ENCODE results near the gene KLHL29. TPM values are rescaled to one million over a fixed set of nuclear protein-coding genes. Genes with fewer than 3 reads are reported as not detected.

The KLHL29 gene
- total and polyA plus RNA-seq, 9 donors = 3.0 to 6.6 (median 3.9) TPM

GRCh38 chr2:23666241-23666979 is 281.4 kb downstream of the KLHL29 start:
- no peak overlapping the region for H3K4me3 ChIP-seq
- no peak for DNase-seq
- intact Hi-C loops (cut with DNase I) = no loop called here
- peaks cover 13% of the 10 kb centered on the region for H3K4me1 ChIP-seq (ENCODE audit: insufficient read depth)
- TF ChIP-seq POLR2A (IDR thresholded peaks at IDR 0.05) (no peak), EP300 (IDR thresholded peaks at IDR 0.05) (no peak)
- TF ChIP-seq, protein P1, sequence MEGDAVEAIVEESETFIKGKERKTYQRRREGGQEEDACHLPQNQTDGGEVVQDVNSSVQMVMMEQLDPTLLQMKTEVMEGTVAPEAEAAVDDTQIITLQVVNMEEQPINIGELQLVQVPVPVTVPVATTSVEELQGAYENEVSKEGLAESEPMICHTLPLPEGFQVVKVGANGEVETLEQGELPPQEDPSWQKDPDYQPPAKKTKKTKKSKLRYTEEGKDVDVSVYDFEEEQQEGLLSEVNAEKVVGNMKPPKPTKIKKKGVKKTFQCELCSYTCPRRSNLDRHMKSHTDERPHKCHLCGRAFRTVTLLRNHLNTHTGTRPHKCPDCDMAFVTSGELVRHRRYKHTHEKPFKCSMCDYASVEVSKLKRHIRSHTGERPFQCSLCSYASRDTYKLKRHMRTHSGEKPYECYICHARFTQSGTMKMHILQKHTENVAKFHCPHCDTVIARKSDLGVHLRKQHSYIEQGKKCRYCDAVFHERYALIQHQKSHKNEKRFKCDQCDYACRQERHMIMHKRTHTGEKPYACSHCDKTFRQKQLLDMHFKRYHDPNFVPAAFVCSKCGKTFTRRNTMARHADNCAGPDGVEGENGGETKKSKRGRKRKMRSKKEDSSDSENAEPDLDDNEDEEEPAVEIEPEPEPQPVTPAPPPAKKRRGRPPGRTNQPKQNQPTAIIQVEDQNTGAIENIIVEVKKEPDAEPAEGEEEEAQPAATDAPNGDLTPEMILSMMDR (IDR thresholded peaks at IDR 0.05) = no peak
- H3K9me3 ChIP-seq = no peaks in the 10 kb centered on the region
- H3K27ac ChIP-seq = no peak overlapping the region
- no peaks in the 10 kb centered on the region for H3K27me3 ChIP-seq
- WGBS, 3 donors = 90 to 94% (median 94%) methylated on average over 5 to 12 of the region's 12 CpGs
- H3K36me3 ChIP-seq = no peaks in the 10 kb centered on the region

DNA sequence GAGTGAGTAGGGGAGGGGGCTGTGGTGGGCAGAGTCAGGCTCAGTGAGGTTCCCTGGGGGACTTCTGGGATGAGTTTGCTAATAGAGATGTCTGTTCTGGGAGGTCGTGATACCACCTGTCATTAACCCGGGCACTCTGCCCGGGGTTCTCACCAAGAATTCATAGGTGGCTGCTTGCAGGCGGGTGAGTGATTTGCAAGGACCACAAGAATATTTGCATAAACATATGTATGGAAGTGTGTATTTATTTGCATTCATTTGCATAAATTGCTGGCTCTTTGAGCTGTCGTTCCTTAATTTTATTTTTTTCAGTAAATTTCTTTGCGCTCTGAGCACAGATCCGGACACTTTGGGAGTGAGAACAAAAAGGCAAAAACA is 282.0 kb downstream of the KLHL29 start:
- WGBS, 3 donors = 92 to 96% (median 94%) methylated on average over 7 of the region's 7 CpGs
- no peaks in the 10 kb centered on the region for H3K27me3 ChIP-seq

GRCh38 chr2:23668756-23669304 is 283.9 kb downstream of the KLHL29 start:
- peak overlapping the region in 1 of 2 donors; percentile 45 for H3K27ac ChIP-seq
- H3K36me3 ChIP-seq = no peaks in the 10 kb centered on the region
- 90 to 93% (median 92%) methylated on average over 11 to 12 of the region's 12 CpGs for WGBS, 3 donors
- peaks cover 13% of the 10 kb centered on the region for H3K4me1 ChIP-seq (ENCODE audit: insufficient read depth)
- H3K9me3 ChIP-seq = no peaks in the 10 kb centered on the region
- H3K4me3 ChIP-seq = no peak overlapping the region
- no peaks in the 10 kb centered on the region for H3K27me3 ChIP-seq
- TF ChIP-seq POLR2A (IDR thresholded peaks at IDR 0.05) (no peak), EP300 (IDR thresholded peaks at IDR 0.05) (no peak)
- TF ChIP-seq, protein P1 (IDR thresholded peaks at IDR 0.05) = no peak
- intact Hi-C loops (cut with DNase I) = no loop called here
- no peak for DNase-seq

More for the DNA sequence above, 282.0 kb downstream of the KLHL29 start:
- H3K27ac ChIP-seq = no peak overlapping the region
- no peaks in the 10 kb centered on the region for H3K36me3 ChIP-seq
- intact Hi-C loops (cut with DNase I) = no loop called here
- no peak overlapping the region for H3K4me3 ChIP-seq
- no peak for DNase-seq
- H3K9me3 ChIP-seq = no peaks in the 10 kb centered on the region
- no peak for TF ChIP-seq POLR2A (IDR thresholded peaks at IDR 0.05)
- TF ChIP-seq EP300 (IDR thresholded peaks at IDR 0.05) = no peak
- TF ChIP-seq, protein P1 (IDR thresholded peaks at IDR 0.05) = no peak
- peaks cover 13% of the 10 kb centered on the region for H3K4me1 ChIP-seq (ENCODE audit: insufficient read depth)

DNA sequence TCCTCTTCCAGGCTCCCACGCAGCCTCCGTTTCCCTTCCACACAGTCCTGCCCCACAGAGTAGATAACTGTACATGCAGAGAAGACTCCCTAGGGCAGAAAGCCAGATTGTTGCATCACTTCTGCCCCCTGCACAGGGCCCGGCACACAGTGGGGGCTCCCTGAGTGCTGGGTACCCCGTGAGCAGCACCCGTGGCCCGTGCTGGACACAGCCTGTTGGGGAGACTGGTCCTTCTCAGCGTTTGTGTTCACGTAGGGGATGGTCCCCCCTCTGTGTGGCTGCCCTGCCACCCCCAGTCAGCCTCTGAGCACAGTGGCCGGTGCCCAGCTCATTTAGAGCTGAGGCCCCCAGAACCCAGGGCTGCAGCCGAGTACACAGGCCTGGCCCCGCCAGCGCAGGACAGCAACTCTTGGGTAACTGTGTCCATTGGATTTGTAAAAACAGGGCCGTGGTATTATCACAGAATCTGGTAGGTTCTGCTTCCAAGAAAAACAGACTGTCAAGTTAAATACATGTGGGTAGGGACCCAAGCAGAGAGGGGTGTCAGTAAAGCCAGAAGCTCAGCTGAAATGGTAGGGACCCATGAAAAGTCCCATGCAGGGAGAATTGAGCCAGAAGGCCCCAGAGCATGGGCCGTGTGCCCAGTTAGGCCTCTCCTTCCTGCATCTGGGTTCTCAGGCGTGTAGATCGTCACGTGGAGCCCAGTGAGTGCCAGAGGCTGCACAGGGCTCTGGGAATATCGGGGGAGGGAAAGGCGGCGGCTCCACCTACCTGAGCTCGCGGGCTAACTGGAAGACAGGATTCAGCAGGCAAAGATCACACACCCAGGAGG is 284.6 kb downstream of the KLHL29 start:
- H3K4me3 ChIP-seq = no peak overlapping the region
- peak overlapping the region in 1 of 2 donors; percentile 45 for H3K27ac ChIP-seq
- no peaks in the 10 kb centered on the region for H3K36me3 ChIP-seq
- peaks cover 9% of the 10 kb centered on the region for H3K4me1 ChIP-seq (ENCODE audit: insufficient read depth)
- 57 to 60% (median 60%) methylated on average over 22 of the region's 22 CpGs for WGBS, 3 donors
- TF ChIP-seq, protein P1 (IDR thresholded peaks at IDR 0.05) = no peak
- TF ChIP-seq EP300 (IDR thresholded peaks at IDR 0.05) (no peak), POLR2A (IDR thresholded peaks at IDR 0.05) (no peak)
- peak; percentile 81 to 90 (median 89) for DNase-seq
- H3K9me3 ChIP-seq = no peaks in the 10 kb centered on the region
- intact Hi-C loops (cut with DNase I) = loop anchor here in 1 of 4 donors (5.0 kb wide), 1 partner anchor 138 kb away; no protein-coding TSS in a partner anchor
- no peaks in the 10 kb centered on the region for H3K27me3 ChIP-seq

Data from ovary (tissue), 9 donors.